Endothelial cell of umbilical vein (primary cell): ENCODE measurements around the gene EIF1B.
"Not testable (repeated sequence)": the region's sequence is repeated elsewhere in the genome, so short reads cannot be mapped to it uniquely, and the experiment has no call there.

ENCODE experiments used
- CTCF ChIP-seq, 2 donors: IDR thresholded peaks; 1 replicate in 1 of 2; 2 replicates in 1 of 2; pipeline ENCODE4 v1.5.1; 2011; ENCODE audit warnings: low read length in 2 of 2, mild to moderate bottlenecking in 2 of 2, moderate library complexity in 2 of 2, control low read depth in 1 of 2, inconsistent platforms in 1 of 2, low read depth in 1 of 2; ENCODE audit not compliant: insufficient read depth in 1 of 2; ENCODE audit errors: extremely low read depth in 1 of 2
- FOS ChIP-seq: IDR thresholded peaks from 2 replicates; pipeline ENCODE4 v1.6.1; 2011; ENCODE audit warnings: mild to moderate bottlenecking, low read length, moderate library complexity, borderline replicate concordance; ENCODE audit not compliant: insufficient read depth
- GATA2 ChIP-seq: IDR thresholded peaks from 2 replicates; pipeline ENCODE4 v1.7.0; 2011; ENCODE audit warnings: low read depth, mild to moderate bottlenecking, moderate library complexity, mixed read lengths, low read length; ENCODE audit not compliant: insufficient read length, insufficient read depth
- JUN ChIP-seq: IDR thresholded peaks from 2 replicates; pipeline ENCODE4 v1.6.1; 2011; ENCODE audit warnings: borderline replicate concordance, low read depth; ENCODE audit not compliant: insufficient read length, insufficient read depth
- POLR2A ChIP-seq: IDR thresholded peaks from 2 replicates; pipeline ENCODE4 v1.6.1; 2012; ENCODE audit warnings: low read depth, mild to moderate bottlenecking, control low read depth, low read length
- POLR2AphosphoS5 ChIP-seq: IDR thresholded peaks from 2 replicates; pipeline ENCODE4 v1.6.1; 2012; ENCODE audit warnings: low read depth, mild to moderate bottlenecking, control low read depth, low read length, moderate library complexity; ENCODE audit not compliant: insufficient read depth

DNA sequence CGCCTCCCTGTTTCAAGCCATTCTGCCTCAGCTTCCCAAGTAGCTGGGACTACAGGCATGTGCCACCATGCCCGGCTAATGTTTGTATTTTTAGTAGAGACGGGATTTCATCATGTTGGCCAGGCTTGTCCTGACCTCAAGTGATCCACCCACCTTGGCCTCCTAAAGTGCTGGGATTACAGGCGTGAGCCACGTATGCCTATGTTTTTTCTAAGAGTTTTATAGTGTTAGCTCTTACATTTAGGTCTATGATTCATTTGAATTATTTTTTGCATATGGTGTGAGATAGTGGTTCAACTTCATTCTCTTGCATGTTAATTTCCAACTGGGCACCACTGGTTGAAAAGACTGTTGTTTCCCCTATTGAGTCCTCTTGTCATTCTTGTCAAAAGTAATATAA, 26.4 kb upstream of the EIF1B start:
- not testable (repeated sequence) for TF ChIP-seq CTCF (IDR thresholded peaks at IDR 0.05; ENCODE audit: extremely low read depth in 1 of 2, insufficient read depth in 1 of 2, low read depth in 1 of 2, low read length in 2 of 2); POLR2AphosphoS5; POLR2A; GATA2; JUN; FOS
